HG02678 (cell line): ENCODE measurements around the gene SPATA12.

Experiments used
- ATAC-seq: cut with Tn5 transposase; IDR thresholded peaks from one replicate; pipeline ENCODE4 v1.9.1; 2021; ENCODE audit warnings: mild to moderate bottlenecking, moderate library complexity; ENCODE audit not compliant: unreplicated experiment

SPATA12 gene

DNA sequence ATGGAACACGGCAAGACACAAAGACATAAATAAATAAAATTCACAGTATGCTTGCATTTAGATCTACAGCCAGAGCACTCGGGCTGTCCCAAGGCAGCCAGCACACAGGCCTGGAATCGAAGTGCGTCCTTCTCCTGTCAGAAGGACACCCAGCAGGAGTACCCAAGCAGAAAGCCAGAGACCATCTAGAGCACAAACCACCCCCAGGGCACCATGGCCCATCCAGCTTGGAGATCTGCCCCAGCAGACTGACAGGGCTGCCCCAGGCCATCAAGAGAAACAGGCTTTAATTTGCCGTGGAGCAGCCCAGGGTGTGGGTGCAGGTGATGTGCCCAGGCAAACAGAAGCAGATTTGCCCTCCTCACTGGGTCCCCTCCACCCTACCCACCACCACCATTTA is 7.8 kb upstream of the SPATA12 start:
- no peak for ATAC-seq

DNA sequence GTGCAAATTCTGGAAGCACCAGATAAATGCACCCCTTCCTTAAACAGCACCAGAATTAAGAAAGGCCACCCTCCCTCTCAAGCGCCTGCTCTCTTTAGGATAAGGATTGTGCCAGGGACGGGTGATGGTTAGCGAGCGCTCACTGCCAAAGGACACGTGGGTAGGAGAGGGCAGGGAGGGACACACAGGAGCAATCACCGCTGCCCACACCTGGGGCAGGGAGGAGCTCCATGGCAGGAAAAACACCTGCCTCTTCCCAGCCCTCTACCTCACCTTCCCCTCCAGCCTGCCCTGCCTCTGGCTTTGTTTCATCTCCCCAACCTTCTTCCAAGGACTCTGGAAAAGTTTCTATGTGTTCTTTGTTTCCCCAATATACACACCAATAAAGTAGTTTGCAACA is 7.3 kb upstream of the SPATA12 start:
- no peak for ATAC-seq

DNA sequence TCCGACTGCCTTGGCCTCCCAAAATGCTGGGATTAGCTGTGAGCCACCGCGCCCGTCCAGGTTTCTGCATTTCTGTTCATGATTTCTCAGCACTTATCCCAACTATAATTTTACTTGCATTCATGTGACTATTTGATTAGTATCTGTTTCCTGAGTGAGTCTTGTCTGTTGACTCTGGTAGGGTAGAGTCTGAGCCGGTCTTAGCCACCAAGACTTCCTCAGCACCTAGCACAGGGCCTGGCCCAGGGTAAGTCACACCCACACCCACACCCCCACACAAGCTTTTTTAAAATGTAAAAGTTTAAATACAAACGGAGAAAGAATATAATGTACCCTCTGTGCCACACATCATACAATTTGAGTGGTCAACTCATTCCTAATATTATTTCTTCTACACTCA is 3.1 kb upstream of the SPATA12 start:
- ATAC-seq: no peak

DNA sequence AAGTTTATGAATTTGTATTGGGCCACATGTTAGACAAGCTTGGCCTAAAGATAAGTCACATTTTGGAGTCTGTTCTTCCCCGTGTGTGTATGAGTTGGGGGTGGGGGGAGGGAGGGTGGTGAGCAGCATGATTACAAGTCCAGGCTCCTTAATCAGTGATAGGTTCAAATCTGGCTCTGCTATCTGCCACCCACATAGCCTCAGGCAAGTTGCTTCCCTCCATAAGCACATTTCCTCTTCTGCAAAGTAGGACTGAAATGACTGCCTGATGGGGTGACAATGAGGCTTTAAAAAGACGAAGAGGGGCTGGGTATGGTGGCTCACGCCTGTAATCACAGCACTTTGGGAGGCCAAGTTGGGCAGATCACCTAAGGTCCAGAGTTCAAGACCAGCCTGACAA is 1.1 kb upstream of the SPATA12 start:
- ATAC-seq: no peak

DNA sequence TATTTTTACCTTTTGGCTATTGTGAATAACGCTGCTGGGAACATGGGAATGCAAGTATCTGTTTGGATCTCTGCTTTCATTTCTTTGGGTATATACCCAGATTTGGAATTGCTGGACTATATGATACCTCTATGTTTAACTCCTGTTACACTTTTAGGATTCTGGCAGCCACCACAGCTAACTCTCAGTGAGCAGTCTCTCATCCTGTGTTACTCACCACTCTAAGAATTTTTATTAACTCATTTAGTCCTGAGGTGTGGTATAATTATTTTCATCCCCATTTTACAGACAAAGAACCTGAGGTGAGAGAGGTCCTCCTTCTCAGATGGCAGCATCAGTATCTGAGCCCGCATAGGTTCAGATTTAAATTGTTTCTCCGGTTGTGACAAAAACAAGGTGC is 1.1 kb downstream of the SPATA12 start:
- no peak for ATAC-seq

DNA sequence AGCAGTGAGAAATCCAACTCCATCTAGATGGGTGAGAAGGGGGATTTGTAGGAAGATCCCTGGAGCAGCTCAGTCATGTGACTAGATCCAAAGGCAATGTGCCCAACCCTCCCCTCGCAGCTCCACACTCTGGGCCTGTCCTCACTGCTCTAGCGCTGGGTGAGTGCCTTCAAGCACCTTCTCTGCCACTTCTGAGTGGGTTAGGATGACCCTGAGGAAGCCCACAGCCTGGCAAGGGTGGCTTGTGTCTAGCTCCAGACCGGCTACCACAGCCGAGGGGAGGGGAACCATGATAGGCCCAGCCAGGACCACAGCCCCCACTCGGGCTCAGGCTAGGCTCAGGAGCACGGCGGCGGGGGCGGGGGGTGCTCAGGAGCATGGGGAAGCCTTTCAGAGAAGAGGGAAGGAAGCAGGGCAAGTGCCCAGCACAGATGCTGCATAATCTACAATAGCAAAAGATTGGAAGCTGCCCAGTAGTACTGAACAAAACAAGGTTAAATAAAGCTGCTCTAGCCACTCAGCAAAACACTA is 1.7 kb downstream of the SPATA12 start:
- ATAC-seq: no peak

DNA sequence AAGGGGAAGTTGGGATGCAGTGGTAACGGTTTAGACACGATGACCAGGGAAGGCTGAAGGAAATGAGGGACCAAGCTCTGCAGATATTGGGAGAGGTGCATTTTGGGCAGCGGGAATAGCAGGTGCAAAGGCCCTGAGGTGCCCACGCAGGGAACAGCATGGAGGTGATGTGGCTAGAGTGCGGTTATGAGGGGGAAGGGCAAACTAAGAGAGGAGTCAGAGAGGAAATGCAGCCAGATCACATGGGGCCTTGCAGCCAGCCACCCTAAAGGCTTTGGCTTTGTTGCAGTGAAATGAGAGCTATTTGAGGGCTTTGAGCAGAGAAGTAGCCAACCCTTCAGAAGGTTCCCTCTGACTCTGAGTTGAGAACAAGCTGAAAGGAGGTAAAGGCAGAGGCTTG is 2.6 kb downstream of the SPATA12 start:
- ATAC-seq: no peak

DNA sequence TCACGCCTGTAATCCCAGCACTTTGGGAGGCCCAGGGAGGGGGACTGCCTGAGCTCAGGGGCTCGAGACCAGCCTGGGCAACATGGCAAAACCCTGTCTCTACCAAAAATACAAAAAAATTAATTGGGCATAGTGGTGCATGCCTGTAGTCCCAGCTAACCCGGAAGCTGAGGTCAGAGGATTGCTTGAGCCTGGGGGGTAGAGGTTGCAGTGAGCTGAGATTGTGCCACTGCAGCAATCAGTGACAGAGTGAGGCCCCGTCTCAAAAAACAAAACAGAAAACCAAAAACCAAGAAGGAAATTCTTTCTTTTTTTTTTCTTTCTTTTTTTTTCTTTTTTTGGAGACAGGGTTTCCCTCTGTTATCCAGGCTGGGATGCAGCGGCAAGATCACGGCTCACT is 3.5 kb downstream of the SPATA12 start:
- ATAC-seq: no peak

DNA sequence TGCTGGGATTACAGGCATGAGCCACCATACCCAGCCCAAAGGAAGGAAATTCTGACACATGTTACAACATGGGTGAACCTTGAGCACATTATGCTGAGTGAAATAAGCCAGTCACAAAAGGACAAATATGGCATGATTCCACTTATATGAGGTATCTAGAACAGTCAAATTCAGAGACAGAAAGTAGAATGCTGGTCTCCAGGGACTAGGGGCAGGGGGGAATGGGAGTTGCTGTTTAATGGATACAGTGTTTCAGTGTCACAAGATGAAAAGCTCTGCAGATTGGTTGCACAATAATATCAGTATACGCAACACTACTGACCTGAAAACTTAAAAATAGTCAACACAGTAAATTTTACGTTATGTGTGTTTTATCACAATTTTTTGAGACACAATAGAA is 4.1 kb downstream of the SPATA12 start:
- ATAC-seq: no peak

DNA sequence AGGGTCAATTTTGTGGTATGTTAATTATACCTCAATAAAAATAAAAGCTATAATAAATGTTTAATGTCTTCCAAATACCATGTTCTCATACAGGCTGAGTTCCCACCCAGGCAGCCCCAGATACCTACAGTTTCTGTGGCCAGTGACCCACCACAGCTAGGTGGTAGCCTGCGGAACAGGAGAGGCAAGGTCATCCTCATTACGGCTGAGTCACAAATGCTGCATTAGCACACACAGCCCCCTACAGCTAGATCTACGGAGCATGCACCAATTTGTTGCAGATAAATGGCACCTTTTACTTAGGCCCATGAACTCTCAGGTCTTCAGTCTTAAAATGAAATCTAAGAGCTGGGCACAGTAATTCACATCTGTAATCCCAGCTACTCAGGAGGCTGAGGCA is 5.1 kb downstream of the SPATA12 start:
- ATAC-seq: no peak

DNA sequence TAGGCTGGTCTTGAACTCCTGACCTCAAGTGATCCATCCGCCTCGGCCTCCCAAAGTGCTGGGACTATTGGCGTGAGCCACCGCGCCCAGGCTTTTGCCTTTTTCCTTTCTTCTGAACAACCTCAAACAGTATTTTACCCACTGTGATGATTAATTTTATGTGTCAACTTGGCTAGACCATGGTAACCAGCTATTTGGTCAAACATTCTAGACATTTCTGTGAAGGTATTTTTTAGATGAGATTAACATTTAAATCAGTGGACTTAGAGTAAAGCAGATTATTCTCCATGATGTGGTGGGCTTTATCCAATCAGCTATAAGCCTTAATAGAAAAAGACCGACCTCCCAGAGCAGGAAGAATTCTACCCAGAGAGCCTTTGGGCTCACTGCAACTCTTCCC is 6.0 kb downstream of the SPATA12 start:
- ATAC-seq: no peak

DNA sequence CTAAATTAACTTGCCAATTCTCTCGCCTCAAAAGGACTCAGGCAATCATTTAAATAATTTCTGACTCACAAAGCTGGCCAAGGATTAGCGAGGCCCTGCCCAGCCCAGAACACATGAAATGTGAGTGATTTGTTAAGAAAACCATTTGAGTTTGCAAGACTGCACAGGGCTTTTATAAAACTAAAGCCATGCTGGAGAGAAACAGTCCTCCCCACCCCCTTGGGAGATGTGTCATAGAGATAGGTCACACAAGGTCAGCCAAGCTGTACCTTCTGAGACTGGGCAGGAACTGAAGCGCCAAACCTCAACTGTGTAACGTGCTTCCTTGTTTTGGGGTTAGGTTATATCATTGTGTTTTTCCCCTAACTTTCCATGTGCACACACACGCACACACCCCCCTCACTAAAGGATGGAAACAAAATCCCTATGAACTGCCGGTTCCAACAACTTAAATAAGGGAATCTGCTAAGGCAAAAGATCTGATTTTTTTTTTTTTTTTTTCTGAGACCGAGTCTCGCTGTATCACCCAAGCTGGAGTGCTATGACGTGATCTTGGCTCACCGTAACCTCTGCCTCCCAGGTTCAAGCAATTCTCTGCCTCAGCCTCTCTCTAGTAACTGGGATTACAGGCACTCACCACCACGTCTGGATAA is 8.1 kb downstream of the SPATA12 start:
- ATAC-seq: peak; percentile 99

DNA sequence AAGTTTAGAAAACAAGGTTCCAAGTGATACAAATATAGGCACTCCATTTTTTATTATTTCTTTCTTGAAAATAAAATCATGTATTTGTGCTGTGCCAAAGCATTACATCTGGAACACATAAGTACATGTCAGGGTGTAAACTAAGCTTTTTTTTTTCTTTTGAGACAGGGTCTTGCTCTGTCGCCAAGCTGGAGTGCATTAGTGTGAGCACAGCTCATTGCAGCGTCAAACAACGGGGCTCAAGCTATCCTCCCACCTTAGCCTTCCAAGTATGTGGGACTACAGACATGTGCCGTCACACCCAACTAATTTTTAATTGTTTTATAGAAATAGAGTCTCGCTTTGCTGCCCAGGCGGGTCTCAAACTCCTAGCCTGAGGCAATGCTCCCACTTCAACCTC is 9.0 kb downstream of the SPATA12 start:
- ATAC-seq: no peak

DNA sequence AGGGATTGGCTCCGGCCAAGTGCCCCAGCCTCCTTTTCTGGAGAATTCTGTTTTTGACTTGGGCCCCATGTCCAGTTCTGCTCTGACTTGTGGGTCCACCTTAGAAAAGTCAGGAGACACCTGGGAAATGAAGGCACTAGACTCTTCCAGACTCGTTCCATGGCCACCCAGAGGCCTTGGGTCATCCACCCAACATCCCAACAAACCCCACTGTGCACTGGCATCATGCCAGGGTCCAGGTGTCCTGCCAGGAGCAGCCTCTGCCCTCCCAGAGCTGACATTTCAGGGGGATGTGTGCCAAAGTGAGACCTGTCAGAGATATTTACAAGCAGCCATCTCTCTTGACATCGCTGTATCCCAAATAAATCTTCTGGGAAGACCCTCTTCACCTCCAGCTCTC is 13.2 kb downstream of the SPATA12 start:
- ATAC-seq: no peak

DNA sequence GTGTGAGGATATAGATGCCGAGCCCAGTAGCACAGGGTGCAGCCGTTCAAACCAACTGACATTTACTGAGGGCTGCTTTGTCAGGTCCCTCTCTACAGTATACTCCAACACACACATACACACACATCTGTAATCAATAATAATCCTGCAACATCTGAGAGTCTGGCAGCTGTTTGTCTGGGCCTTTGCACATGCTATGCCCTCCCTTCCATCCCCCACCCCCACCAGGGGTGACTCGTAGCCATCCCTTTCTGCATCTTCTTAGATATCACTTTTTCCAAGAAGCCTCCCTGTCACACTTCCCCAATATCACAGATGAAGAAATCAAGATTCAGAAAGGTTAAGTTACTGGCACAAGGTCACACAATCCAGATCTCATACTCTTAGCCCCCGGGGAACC is 13.7 kb downstream of the SPATA12 start:
- ATAC-seq: no peak

DNA sequence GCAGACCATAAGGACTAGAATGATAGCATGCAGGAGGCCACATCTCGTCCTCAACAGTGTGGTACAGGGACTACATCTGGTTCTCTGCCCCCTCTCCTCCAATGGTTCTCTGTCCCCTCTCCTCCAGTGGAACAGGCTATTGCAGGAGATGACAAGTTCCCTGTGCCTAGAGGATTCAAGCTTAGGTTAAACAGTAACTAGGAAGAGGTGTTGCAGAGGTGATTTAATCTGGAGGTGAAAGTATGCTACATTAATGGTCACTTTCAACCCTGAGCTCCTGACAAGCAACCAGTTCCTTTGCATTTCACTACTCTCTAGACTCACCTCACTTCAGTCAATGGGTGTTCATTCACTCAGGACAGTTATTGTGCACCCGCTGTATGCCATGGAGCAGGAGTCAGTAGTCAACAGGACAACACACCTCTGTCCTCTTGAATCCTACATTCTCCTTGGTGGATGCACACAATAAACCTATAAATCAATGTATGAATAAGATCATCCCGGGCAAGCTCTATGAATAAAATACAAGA is 16.0 kb downstream of the SPATA12 start:
- no peak for ATAC-seq

DNA sequence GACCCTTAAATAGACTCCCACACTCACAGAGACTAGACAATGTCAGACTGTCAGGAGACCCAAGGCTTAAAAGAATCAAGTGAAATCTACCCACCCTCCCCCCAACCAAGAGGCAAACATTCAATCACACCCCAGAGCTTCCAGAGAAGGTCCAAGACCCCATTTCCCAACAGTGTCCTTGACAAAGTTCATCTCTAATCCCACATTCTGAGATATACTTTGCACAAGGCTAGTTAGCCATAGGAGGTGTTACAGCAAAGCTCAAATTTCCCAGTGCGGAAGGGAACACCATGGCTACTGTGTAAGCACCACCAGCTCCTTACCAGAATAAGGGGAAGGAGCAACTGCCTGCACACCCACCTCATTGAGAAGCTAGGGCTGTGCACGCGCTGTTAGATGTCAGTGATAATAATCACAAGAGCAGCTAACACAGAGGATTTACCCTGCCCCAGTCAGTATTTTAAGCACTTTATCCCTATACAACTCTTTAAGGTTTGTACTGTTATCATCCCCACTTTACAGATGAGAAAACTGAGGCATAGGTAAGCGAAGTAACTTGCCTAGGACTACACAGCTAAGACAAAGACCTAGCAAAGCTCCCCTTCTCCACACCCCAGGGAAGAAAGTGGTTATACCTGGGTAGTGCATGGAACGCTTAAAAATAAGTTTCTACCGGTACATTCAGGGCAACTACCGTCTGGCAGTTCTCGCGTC is 17.3 kb downstream of the SPATA12 start:
- ATAC-seq: no peak

DNA sequence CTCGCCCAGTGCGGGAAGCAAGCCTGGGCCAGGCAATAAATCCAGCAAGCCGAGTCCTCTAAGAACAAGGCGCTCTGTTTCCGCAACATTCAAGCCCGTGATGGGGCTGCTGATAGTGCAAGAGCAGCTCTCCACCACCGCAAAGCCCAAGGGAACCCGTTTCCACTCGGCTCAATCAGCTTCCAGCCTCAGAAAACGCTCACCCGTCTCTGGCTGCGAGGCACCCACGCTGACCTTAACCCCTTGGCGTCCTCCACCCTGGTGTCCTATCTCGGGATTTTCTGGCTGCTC is 17.8 kb downstream of the SPATA12 start:
- ATAC-seq: peak; percentile 41

DNA sequence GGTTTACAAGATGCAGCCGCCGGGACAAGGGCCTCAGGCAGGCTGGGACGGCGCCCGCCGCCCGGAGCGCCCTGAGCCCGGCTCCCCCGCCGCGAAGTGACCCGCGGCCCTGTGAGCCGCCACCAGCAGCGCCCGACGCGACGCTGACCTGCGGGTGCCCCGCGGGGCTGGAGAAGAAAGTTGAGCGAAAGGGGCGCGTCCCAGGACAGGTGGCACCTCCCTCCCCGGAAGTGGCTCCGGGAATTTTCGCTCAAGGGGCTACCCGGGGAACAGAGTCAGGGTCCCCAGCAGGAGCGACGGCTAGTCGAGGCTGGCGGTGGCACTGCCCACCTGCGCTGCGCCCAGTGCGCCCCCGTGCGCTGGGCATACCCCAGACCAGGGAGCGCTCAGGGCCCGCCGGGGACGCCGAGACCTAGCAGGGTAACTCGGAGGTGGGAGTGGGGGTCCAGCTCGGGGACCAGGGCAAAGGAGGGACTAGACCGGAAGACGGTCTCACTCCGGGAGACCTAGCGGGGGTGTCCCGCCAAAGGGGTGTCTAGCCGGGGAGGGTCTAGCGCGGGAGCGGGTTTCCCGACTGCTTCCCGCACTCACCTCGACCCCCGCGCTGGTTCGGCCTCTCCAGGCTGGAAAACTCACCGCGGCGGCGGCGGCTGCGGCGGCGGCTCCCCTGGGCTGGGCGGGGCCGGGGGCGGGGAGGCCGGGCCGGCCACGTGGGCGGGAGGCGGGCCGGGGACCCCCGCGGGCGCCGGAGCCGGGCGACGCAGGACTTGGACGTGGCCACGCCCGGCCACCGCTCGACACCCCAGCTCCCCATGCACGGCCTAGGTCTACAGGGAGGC is 18.4 kb downstream of the SPATA12 start:
- ATAC-seq: peak; percentile 46

DNA sequence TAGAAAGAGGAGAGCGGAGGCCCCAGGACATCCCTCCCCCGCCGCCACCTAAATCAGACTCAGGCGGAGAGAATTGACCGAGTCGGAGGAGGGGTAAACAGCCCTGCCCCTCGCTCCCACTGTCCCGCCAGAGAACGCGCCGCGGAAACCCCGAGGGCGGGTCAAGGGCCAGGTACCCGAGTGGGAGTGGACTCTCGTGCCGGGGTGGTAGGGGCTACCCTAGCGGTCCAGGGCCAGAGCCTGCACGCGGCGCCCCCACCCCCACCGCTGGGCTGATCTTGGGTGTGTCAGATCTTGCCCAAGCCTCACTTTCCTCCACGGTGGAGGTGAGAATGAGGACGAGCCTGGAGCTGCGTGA is 19.0 kb downstream of the SPATA12 start:
- ATAC-seq: no peak

DNA sequence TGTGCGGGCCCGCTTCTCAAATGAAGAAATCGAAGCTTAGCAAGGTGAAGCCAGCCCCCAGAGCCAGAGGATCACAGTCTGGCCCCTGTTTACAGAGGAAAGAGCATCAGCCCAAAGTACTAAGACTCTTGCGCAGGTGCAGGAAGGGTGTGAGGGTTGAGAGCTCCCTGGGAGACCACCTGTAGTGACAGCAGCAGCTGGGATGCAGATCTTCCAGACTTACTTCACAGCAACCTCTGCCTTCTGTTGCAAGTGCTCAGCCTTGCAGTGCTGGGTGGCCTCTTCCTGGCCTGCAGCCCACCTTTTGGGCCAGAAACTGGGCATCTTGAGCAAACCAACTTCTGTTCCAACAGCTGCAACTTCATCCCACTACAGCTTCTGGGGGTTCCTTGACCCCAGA is 19.7 kb downstream of the SPATA12 start:
- no peak for ATAC-seq

DNA sequence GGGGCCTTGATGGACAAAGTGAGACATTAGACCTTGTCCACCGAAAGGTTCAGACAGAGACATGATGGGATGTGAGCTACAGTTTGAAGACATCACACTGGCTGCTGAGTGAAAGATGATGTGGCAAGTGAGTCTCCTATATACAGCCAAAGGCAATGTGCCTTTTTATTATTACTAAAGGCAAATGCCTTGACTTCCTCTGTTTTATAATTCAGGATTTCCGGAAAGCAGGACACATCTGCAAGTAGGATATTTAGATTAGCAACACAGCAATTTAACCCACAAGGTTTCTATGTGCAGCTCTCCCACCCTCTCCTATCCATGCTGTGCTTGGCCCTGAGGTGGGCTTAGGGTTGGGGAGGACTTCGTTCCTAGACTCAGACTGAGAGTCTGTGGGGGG is 20.7 kb downstream of the SPATA12 start:
- no peak for ATAC-seq
